Measurements from ENCODE around the gene LPCAT4. TPM values are rescaled to one million over a fixed set of nuclear protein-coding genes. Genes with fewer than 3 reads are reported as not detected.

Gene LPCAT4
- total RNA-seq, 2 experiments from 2014 or later: 44.3 to 74.5 TPM

DNA sequence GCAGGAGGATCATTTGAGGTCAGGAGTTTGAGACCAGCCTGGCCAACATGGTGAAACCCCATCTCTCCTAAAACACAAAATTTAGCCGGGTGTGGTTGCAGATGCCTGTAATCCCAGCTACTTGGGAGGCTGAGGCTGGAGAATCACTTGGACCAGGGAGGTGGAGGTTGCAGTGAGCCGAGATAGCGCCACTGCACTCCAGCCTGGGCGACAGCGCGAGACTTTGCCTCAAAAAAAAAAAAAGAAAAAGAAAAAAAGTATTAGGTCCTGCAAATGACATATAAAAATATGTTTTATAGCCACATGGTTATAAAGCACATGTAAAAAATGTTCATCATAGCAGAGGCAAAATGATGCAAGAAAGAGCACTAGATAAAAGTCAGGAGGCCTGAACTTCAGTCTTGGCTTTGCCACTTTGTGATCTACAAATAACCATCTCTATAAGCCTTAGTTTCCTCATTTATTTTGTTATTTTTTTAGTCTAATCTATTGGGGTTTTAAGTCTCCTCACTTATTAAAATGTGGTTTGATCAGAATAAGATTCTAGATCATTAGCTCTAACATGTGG, 34.4 kb downstream of the LPCAT4 start:
- Histone ChIP-seq H3K36me3 (ENCODE audit: insufficient read depth, low read length) (no peaks in the 10 kb centered on the region), H3K79me2 (ENCODE audit: insufficient read depth, low read depth, low read length) (peaks cover 6% of the 10 kb centered on the region; the same call in 1 of the 2 replicates), H3K9me3 (ENCODE audit: low read length) (no peaks in the 10 kb centered on the region), H3K4me2 (ENCODE audit: low read length) (no peak overlapping the region), H3K4me1 (ENCODE audit: insufficient read depth, low read length, poor library complexity, severe bottlenecking) (peaks cover 42% of the 10 kb centered on the region), H3K9me2 (ENCODE audit: insufficient read depth, low read length) (no peaks in the 10 kb centered on the region), H3K27ac (ENCODE audit: low read depth, low read length, poor library complexity, severe bottlenecking) (no peak overlapping the region), H4K20me1 (ENCODE audit: insufficient read depth, low read length) (no peaks in the 10 kb centered on the region), H3K4me3 (ENCODE audit: low read depth, low read length, poor library complexity, severe bottlenecking) (no peak overlapping the region), H2AFZ (ENCODE audit: low read length) (no peak overlapping the region)
- DNase-seq (ENCODE audit: low spot score): no peak
- BruUV-seq (replicated peaks): no TSS peak
- ChIA-PET POLR2A (interaction anchor here (0.7 kb wide), 1 partner anchor 190 kb away, joined by 5 read pairs; no protein-coding TSS in a partner anchor), CTCF (ENCODE audit: unreplicated experiment) (no interaction called here)
- TF ChIP-seq EZH2phosphoT487 (IDR thresholded peaks at IDR 0.05; ENCODE audit: borderline replicate concordance, low read depth, low read length): no peak
- TF ChIP-seq, protein P1, sequence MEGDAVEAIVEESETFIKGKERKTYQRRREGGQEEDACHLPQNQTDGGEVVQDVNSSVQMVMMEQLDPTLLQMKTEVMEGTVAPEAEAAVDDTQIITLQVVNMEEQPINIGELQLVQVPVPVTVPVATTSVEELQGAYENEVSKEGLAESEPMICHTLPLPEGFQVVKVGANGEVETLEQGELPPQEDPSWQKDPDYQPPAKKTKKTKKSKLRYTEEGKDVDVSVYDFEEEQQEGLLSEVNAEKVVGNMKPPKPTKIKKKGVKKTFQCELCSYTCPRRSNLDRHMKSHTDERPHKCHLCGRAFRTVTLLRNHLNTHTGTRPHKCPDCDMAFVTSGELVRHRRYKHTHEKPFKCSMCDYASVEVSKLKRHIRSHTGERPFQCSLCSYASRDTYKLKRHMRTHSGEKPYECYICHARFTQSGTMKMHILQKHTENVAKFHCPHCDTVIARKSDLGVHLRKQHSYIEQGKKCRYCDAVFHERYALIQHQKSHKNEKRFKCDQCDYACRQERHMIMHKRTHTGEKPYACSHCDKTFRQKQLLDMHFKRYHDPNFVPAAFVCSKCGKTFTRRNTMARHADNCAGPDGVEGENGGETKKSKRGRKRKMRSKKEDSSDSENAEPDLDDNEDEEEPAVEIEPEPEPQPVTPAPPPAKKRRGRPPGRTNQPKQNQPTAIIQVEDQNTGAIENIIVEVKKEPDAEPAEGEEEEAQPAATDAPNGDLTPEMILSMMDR (conservative IDR thresholded peaks at IDR 0.05; ENCODE audit: low read length): no peak
- intact Hi-C loops (cut with micrococcal nuclease; ENCODE audit: unreplicated experiment): no loop called here

DNA sequence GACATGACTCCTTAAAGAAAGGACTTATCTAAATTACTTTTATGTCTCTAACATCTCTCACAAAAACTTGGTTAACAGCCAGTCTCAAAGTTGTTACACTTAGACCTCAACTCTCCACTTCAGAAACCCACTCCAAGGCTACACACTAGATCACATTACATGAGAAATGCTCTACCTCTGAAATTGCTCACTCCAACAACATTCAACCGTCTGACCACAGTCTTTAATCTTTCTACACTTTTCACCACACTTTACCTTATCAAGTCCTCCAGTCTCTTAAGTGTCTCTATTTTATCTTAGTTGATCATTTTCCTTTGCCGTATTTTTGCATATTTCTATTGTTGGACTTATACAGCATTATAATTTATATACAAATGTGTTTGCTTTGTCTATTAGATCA, 35.2 kb downstream of the LPCAT4 start:
- POLR2A ChIA-PET: no interaction called here
- Histone ChIP-seq H3K9me2 (ENCODE audit: insufficient read depth, low read length) (no peaks in the 10 kb centered on the region), H3K27ac (ENCODE audit: low read depth, low read length, poor library complexity, severe bottlenecking) (no peak overlapping the region), H2AFZ (ENCODE audit: low read length) (no peak overlapping the region), H3K9me3 (ENCODE audit: low read length) (no peaks in the 10 kb centered on the region), H3K36me3 (ENCODE audit: insufficient read depth, low read length) (no peaks in the 10 kb centered on the region), H3K4me1 (ENCODE audit: insufficient read depth, low read length, poor library complexity, severe bottlenecking) (peaks cover 39% of the 10 kb centered on the region), H3K4me2 (ENCODE audit: low read length) (no peak overlapping the region), H3K4me3 (ENCODE audit: low read depth, low read length, poor library complexity, severe bottlenecking) (no peak overlapping the region), H3K79me2 (ENCODE audit: insufficient read depth, low read depth, low read length) (peaks cover 6% of the 10 kb centered on the region; the same call in 1 of the 2 replicates), H4K20me1 (ENCODE audit: insufficient read depth, low read length) (no peaks in the 10 kb centered on the region)
- DNase-seq (ENCODE audit: low spot score): no peak
- TF ChIP-seq, protein P1 (conservative IDR thresholded peaks at IDR 0.05; ENCODE audit: low read length): no peak
- TF ChIP-seq EZH2phosphoT487 (IDR thresholded peaks at IDR 0.05; ENCODE audit: borderline replicate concordance, low read depth, low read length): no peak
- CTCF ChIA-PET (ENCODE audit: unreplicated experiment): no interaction called here
- intact Hi-C loops (cut with micrococcal nuclease; ENCODE audit: unreplicated experiment): no loop called here
- no TSS peak for BruUV-seq (replicated peaks)

DNA sequence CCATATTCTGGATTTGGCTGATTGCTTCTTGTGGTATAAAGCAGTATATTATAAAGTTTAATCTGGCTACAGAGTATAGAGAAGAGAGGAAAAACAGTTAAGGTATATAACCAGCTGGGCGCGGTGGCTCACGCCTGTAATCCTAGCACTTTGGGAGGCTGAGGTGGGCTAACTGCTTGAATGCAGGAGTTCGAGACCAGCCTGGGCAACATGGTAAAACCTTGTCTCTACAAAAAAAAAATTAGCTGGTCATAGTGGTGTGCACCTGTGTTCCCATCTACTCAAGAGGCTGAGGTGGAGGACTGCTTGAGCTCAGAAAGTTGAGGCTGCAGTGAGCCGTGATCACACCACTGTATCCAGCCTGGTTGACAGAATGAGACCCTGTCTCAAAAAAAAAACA, 36.7 kb downstream of the LPCAT4 start:
- H4K20me1 ChIP-seq (ENCODE audit: insufficient read depth, low read length): no peaks in the 10 kb centered on the region
- no peak for DNase-seq (ENCODE audit: low spot score)
- BruUV-seq (replicated peaks): no TSS peak
- H3K9me2 ChIP-seq (ENCODE audit: insufficient read depth, low read length): no peaks in the 10 kb centered on the region
- ChIA-PET CTCF (ENCODE audit: unreplicated experiment) (no interaction called here), POLR2A (interaction anchor here (0.6 to 1.3 kb wide), 4 partner anchors 16 to 291 kb away, joined by 3 to 4 read pairs (median 3); no protein-coding TSS in a partner anchor)
- no peaks in the 10 kb centered on the region for H3K9me3 ChIP-seq (ENCODE audit: low read length)
- no peak overlapping the region for H3K4me2 ChIP-seq (ENCODE audit: low read length)
- H2AFZ ChIP-seq (ENCODE audit: low read length): no peak overlapping the region
- H3K27ac ChIP-seq (ENCODE audit: low read depth, low read length, poor library complexity, severe bottlenecking): no peak overlapping the region
- peaks cover 6% of the 10 kb centered on the region; the same call in 1 of the 2 replicates for H3K79me2 ChIP-seq (ENCODE audit: insufficient read depth, low read depth, low read length)
- H3K4me1 ChIP-seq (ENCODE audit: insufficient read depth, low read length, poor library complexity, severe bottlenecking): peaks cover 23% of the 10 kb centered on the region
- no peaks in the 10 kb centered on the region for H3K36me3 ChIP-seq (ENCODE audit: insufficient read depth, low read length)
- TF ChIP-seq EZH2phosphoT487 (IDR thresholded peaks at IDR 0.05; ENCODE audit: borderline replicate concordance, low read depth, low read length): no peak
- TF ChIP-seq, protein P1 (conservative IDR thresholded peaks at IDR 0.05; ENCODE audit: low read length): no peak
- intact Hi-C loops (cut with micrococcal nuclease; ENCODE audit: unreplicated experiment): no loop called here
- H3K4me3 ChIP-seq (ENCODE audit: low read depth, low read length, poor library complexity, severe bottlenecking): no peak overlapping the region

Measured in OCI-LY7 (cell line).